ENCODE measurements around the gene SHOX. TPM values are rescaled to one million over a fixed set of nuclear protein-coding genes. Genes with fewer than 3 reads are reported as not detected.
A peak's percentile ranks its signal among the peaks of the same experiment; 100 is the strongest.

Gene SHOX
- total RNA-seq, 1 experiment from 2014 or later = 0.24 TPM

DNA sequence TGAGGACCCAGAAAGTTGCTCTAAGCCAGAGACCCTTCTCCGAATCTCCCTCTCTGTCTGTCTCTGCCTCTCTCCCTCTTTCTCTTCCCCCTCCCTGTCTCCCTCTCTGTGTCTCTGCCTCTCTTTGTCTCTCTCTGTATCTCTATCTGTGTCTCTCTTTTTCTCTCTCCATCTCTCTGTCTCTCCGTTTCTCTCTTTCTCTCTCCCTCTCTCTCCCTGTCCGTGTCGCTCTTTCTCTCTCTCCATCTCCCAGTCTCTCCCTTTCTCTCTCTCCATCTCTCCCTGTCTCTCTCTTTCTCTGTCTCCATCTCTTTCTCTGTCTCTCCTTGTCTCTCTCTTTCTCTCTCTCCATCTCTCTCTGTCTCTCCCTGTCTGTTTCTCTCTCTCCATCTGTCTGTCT lies 2.6 kb upstream of the SHOX start:
- Histone ChIP-seq H3K9me3 (ENCODE audit: control insufficient read depth, low read depth, low read length) (no peaks in the 10 kb centered on the region), H3K56ac (ENCODE audit: insufficient read length, low read depth, low read length) (no peak overlapping the region)
- H3K27ac Mint-ChIP-seq = no peak overlapping the region

More for the DNA sequence above, 2.6 kb upstream of the SHOX start:
- Histone ChIP-seq H4K5ac (ENCODE audit: insufficient read length, low read depth, low read length) (no peak overlapping the region), H4K20me1 (ENCODE audit: control insufficient read depth, insufficient read depth, insufficient read length) (no peaks in the 10 kb centered on the region), H3K27ac (ENCODE audit: insufficient read length, low read depth, low read length) (no peak overlapping the region), H2AFZ (ENCODE audit: low read length) (no peak overlapping the region), H3K9ac (ENCODE audit: extremely low read depth, insufficient read length, low read length) (no peak overlapping the region), H2AK5ac (ENCODE audit: insufficient read length, low read length) (no peak overlapping the region), H2BK120ac (ENCODE audit: low read depth, low read length, poor library complexity, severe bottlenecking) (no peak overlapping the region), H3K23ac (ENCODE audit: insufficient read length, low read depth, low read length) (no peak overlapping the region), H3K4ac (ENCODE audit: low read depth, low read length) (no peak overlapping the region), H4K91ac (ENCODE audit: insufficient read length, low read depth, low read length) (no peak overlapping the region), H3K14ac (ENCODE audit: insufficient read depth, low read length) (no peak overlapping the region), H3K79me1 (ENCODE audit: insufficient read depth, low read depth, low read length, poor library complexity, severe bottlenecking) (no peaks in the 10 kb centered on the region), H4K8ac (replicated peaks; ENCODE audit: insufficient read length, low read depth, low read length) (no peak overlapping the region), H2BK15ac (ENCODE audit: low read depth, low read length) (no peak overlapping the region), H3K27me3 (ENCODE audit: insufficient read depth, low read length) (peaks cover 88% of the 10 kb centered on the region), H2BK12ac (ENCODE audit: insufficient read length, low read depth, low read length) (no peak overlapping the region), H3K79me2 (ENCODE audit: insufficient read depth, low read length) (no peaks in the 10 kb centered on the region), H3T11ph (ENCODE audit: low read length) (no peak overlapping the region), H3K23me2 (ENCODE audit: insufficient read length, low read depth, low read length, poor library complexity, severe bottlenecking) (peaks cover 21% of the 10 kb centered on the region), H2BK20ac (ENCODE audit: low read depth, low read length, poor library complexity, severe bottlenecking) (no peak overlapping the region), H2BK5ac (ENCODE audit: insufficient read length, low read length) (no peak overlapping the region), H3K18ac (ENCODE audit: insufficient read length, low read depth, low read length) (no peak overlapping the region), H3K4me1 (ENCODE audit: insufficient read depth, low read length) (0 out of 2 replicates have a peak, but pooled peaks cover 2% of the 10 kb centered on the region), H3K4me2 (ENCODE audit: insufficient read depth, insufficient read length, low read length) (no peak overlapping the region)
- TF ChIP-seq, protein P1, sequence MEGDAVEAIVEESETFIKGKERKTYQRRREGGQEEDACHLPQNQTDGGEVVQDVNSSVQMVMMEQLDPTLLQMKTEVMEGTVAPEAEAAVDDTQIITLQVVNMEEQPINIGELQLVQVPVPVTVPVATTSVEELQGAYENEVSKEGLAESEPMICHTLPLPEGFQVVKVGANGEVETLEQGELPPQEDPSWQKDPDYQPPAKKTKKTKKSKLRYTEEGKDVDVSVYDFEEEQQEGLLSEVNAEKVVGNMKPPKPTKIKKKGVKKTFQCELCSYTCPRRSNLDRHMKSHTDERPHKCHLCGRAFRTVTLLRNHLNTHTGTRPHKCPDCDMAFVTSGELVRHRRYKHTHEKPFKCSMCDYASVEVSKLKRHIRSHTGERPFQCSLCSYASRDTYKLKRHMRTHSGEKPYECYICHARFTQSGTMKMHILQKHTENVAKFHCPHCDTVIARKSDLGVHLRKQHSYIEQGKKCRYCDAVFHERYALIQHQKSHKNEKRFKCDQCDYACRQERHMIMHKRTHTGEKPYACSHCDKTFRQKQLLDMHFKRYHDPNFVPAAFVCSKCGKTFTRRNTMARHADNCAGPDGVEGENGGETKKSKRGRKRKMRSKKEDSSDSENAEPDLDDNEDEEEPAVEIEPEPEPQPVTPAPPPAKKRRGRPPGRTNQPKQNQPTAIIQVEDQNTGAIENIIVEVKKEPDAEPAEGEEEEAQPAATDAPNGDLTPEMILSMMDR (conservative IDR thresholded peaks at IDR 0.05) = no peak
- peaks cover 99% of the 10 kb centered on the region for H3K27me3 Mint-ChIP-seq (ENCODE audit: low read depth)
- peaks cover 0 to 6% (median 6%) of the 10 kb centered on the region in 3 experiments; a peak in 4 of 7 replicates for H3K36me3 Mint-ChIP-seq (ENCODE audit: insufficient read depth in 1 of 3, low read depth in 3 of 3)
- WGBS (ENCODE audit: extremely low coverage, insufficient read length, low lambda C conversion rate) = no CpG with 5 or more reads among the region's 4 CpGs
- H3K4me3 Mint-ChIP-seq = peak overlapping the region in 1 of 2 experiments; percentile 50; a peak in 2 of 5 replicates
- peaks cover 40 to 59% of the 10 kb centered on the region in 2 experiments for H3K4me1 Mint-ChIP-seq
- H3K9me3 Mint-ChIP-seq = peaks cover 14 to 17% of the 10 kb centered on the region in 2 experiments
- no peak for DNase-seq
